KOPT-K1 (cell line): ENCODE measurements around the gene PARP11.

Experiments
- H3K27ac ChIP-seq: fragments of 200-600 bp; sonication (generic); 2 replicates; pipeline ENCODE4 v1.5.1; 2016; ENCODE audit warnings: antibody characterized with exemption, mild to moderate bottlenecking, low read depth, low read length; ENCODE audit not compliant: poor library complexity, severe bottlenecking
- H3K36me3 ChIP-seq: fragments of 200-600 bp; sonication (generic); 2 replicates; pipeline ENCODE4 v1.5.1; 2017; ENCODE audit warnings: antibody characterized with exemption, mild to moderate bottlenecking, low read length, moderate library complexity; ENCODE audit not compliant: insufficient read depth
- H3K9me3 ChIP-seq: fragments of 200-600 bp; sonication (generic); 2 replicates; pipeline ENCODE4 v1.5.1; 2017; ENCODE audit warnings: antibody characterized with exemption, low read length, mild to moderate bottlenecking; ENCODE audit not compliant: insufficient read depth, poor library complexity, severe bottlenecking

The PARP11 gene

DNA sequence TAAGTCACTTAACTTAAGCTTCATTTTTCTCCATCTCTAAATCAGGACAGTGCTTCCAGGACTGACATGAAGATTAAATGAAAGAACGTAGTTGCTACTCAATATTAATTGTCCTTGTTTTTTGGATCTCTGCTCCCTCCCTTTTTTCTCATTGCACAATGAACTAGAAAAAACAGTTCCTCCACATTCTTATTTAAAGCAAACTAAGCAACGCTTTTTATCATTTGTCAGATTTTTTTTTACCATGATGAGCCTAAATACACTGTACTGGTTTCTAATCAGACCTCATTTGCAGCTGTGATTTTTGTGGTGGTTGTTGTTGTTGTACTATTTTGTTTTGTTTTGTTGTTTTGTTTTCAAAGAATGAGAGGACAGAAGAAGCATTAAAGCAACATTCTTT is 23.2 kb upstream of the PARP11 start:
- no peaks in the 10 kb centered on the region for H3K36me3 ChIP-seq
- peak overlapping the region; percentile 63 for H3K27ac ChIP-seq
- H3K9me3 ChIP-seq: no peaks in the 10 kb centered on the region

- H3K9me3 ChIP-seq: no peaks in the 10 kb centered on the region
- H3K27ac ChIP-seq: no peak overlapping the region
- H3K36me3 ChIP-seq: no peaks in the 10 kb centered on the region
These were observed 19.4 kb upstream of the PARP11 start for GRCh38 chr12:3892631-3893030.

DNA sequence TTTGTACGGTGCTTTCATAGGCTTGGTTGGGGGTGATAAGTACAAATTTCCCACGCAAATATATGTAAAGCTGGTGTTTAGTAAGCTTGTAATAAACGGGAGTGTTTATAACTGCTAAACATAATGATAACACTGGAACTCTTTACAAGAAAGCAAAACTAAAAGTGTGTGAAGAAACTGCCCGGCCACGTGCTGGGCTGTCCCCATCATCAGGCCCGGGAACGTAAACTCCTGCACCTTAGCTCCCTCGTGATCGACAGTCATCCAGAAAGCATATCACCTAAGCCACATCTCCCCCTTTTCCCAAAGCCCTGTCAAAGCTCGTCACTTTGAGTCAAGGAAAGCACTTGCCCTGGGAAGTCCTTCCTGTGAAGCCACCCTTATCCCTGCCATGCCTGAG is 18.0 kb upstream of the PARP11 start:
- H3K27ac ChIP-seq: no peak overlapping the region
- no peaks in the 10 kb centered on the region for H3K9me3 ChIP-seq
- H3K36me3 ChIP-seq: no peaks in the 10 kb centered on the region

DNA sequence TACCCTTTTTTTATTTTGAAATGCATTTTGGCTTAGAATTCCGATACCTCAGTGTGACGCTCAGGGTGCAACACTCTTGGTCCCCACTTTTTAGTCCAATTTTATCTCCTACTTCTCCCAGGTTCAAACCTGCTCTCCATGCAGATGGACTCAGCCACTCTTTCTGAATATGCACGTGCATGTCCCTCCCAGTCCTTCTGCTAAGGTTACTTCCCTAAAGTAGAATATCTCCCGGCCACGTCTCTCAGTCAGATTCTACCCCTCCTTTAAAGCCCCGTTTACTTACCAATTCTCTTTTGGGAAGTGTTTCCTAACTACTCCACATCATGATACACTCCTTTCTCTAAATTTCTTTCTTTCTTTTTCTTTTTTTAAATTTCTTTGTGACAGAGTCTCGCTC is 15.5 kb upstream of the PARP11 start:
- Histone ChIP-seq H3K27ac (no peak overlapping the region), H3K36me3 (no peaks in the 10 kb centered on the region)

GRCh38 chr12:3885277-3886094 is 12.3 kb upstream of the PARP11 start:
- no peak overlapping the region for H3K27ac ChIP-seq
- H3K9me3 ChIP-seq: no peaks in the 10 kb centered on the region
- no peaks in the 10 kb centered on the region for H3K36me3 ChIP-seq

More for the DNA sequence above, 15.5 kb upstream of the PARP11 start:
- no peaks in the 10 kb centered on the region for H3K9me3 ChIP-seq

- H3K36me3 ChIP-seq: no peaks in the 10 kb centered on the region
- H3K9me3 ChIP-seq: no peaks in the 10 kb centered on the region
- H3K27ac ChIP-seq: no peak overlapping the region
These were observed 11.5 kb upstream of the PARP11 start for GRCh38 chr12:3884671-3885070.

DNA sequence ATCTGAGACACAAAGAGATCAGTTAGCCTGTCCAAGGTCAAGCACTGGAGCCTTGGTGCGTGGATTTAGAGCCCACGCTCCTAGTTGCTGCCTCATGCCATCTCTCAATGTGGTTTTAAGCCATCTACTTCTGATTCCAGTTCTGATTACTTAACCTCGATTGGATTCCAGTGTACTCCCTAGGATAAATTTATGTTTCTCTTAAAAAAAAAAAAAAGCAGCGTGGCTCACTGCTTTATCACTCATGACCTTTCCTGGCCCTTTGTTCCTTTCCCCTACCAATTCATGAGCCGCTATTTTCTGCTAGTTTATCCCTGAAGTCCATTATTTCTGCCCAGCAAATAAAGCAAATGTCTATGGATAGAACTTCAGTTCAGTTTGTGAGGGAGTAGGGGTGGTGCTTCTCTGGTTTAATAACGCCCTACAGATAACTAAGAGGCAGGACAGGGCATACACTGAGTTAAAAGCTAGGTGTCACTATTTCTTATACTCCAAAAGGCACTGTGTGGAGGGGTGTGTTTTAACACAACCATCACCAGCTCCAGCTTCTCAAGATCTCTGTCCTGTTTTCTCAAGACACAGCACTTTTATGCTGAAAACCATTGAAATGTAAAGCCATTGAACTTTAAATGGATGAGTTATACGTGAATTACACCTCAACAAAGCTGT is 9.8 kb upstream of the PARP11 start:
- Histone ChIP-seq H3K36me3 (no peaks in the 10 kb centered on the region), H3K9me3 (peaks cover 6% of the 10 kb centered on the region), H3K27ac (no peak overlapping the region)

- Histone ChIP-seq H3K9me3 (peaks cover 6% of the 10 kb centered on the region), H3K27ac (no peak overlapping the region), H3K36me3 (no peaks in the 10 kb centered on the region)
These were observed 9.2 kb upstream of the PARP11 start for GRCh38 chr12:3882406-3882805.

DNA sequence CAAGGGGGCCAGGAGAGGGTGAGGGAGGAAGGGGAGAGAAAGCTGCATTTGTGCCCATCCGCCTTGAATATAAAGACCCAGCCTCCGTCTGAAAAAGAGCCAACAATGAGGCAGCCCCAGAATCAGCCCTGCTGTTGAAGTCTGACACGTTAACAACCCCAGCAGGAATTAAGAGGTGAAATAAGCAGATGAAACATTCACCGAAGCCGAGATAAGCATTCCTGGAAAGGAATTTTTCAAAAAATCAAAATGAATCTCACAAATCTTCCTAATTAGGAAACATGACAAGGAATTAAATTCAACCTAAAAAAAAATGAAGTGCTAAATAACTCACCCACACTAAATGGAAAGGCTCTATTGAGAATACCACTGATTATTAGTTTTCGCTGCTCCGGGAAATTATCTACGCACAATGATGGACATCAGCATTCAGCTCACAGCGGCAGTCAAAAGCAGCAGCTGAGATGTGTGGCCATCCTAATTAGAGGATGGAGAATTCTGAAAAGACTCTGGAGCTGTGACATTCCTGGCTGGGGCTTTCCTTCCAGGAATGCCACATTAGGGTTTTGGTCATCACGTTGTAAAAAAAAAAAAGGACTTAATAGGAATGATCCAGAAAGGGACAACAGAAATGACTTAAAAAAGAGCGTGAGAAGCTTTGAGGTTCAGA is 8.2 kb upstream of the PARP11 start:
- peaks cover 6% of the 10 kb centered on the region for H3K9me3 ChIP-seq
- no peak overlapping the region for H3K27ac ChIP-seq
- no peaks in the 10 kb centered on the region for H3K36me3 ChIP-seq

GRCh38 chr12:3879846-3880245 is 6.6 kb upstream of the PARP11 start:
- Histone ChIP-seq H3K27ac (peak overlapping the region; percentile 41), H3K9me3 (peaks cover 6% of the 10 kb centered on the region), H3K36me3 (no peaks in the 10 kb centered on the region)

GRCh38 chr12:3871356-3871755 is 1.8 kb downstream of the PARP11 start:
- H3K27ac ChIP-seq: peak overlapping the region; percentile 84
- H3K9me3 ChIP-seq: no peaks in the 10 kb centered on the region
- H3K36me3 ChIP-seq: no peaks in the 10 kb centered on the region

DNA sequence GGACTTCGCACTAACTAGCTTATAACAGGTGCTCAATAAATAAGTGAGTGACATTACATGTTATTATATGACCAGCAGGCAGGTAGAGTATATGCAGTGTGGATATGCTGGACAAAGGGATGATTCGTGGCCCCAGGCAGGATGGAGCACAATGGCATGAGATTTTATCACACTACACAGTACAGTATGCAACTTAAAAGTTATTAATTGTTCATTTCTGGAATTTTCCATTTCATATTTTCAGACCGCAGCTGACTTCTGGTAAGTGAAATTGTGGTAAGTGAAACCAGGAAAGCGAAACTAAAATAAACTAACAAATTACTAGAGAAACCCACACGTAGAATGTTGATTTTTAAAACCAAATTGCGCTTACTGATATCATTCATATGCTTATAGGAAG is 3.3 kb downstream of the PARP11 start:
- Histone ChIP-seq H3K9me3 (peaks cover 12% of the 10 kb centered on the region), H3K27ac (peak overlapping the region; percentile 84), H3K36me3 (no peaks in the 10 kb centered on the region)

DNA sequence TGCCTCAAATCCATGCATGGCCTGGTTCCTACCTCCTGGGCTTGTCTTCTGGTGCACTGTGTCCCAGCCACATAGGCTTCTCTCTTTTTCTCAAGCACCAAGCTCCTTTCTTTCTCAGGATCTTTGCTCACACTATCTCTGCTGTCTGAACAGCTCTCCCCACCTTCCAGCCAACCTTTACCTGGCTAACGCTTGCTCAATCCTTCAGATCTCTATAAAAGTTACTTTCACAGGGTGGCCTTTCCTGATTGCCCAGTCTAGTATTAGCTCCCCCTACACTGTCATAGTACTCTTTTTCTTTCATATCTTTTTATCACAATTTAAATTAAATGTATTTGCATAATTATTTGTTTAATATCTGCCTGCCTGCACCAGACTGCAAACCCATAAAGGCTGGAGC is 3.8 kb downstream of the PARP11 start:
- Histone ChIP-seq H3K27ac (peak overlapping the region; percentile 84), H3K36me3 (no peaks in the 10 kb centered on the region), H3K9me3 (peaks cover 14% of the 10 kb centered on the region)

DNA sequence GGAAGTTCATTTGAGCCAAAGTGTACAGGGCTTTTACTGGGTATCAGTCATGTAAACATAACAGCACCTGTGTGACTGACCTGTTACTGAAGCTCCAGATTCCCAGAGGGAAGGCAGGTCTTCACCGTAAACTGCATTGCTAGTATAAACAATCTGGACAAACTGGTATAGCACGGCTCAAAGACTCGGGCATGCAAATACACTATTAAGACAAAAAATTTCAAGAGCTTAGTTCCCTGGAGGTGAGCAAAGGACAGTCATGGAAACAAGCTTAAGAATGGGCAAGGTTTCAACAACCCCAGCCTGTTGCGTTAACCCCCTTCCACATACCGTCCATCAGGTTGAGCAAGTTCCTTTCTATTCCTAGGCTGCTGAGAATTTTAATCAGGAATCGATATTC is 9.4 kb downstream of the PARP11 start:
- Histone ChIP-seq H3K36me3 (no peaks in the 10 kb centered on the region), H3K27ac (no peak overlapping the region), H3K9me3 (peaks cover 14% of the 10 kb centered on the region)

DNA sequence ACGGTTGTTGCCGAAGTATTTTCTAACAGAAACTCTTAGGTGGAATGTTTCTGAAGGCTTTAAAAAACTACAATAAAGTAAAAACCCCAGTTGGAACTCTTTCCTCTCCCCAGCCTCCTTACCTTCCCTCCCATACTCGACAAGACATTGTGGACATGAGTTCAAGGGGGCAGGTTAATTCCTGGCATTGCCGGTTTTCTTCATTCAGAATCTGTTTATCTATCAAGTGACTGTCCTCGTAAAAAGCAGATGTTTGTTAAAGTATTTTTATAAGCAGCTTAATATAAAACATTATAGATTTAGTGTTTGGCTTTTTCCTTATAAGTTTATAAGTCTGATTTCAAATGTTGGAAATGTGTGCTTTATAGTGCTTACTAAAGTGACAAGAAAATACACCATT is 30.7 kb downstream of the PARP11 start:
- H3K9me3 ChIP-seq: peaks cover 8% of the 10 kb centered on the region
- no peak overlapping the region for H3K27ac ChIP-seq
- no peaks in the 10 kb centered on the region; the same call in 1 of the 2 replicates for H3K36me3 ChIP-seq
